OCI-LY7 (cell line): ENCODE measurements around the gene ARMC7. TPM values are rescaled to one million over a fixed set of nuclear protein-coding genes. Genes with fewer than 3 reads are reported as not detected.
"Not testable (repeated sequence)": the region's sequence is repeated elsewhere in the genome, so short reads cannot be mapped to it uniquely, and the experiment has no call there.

Experiments used
- BruUV-seq: library from RNA; stranded (reverse); fragments of 400-500 nt; replicated peaks from 2 replicates; lab custom pipeline; 2021; lab: Mats Ljungman, UMichigan
- CTCF ChIA-PET: fragments of 300-600 bp; sonication (Branson Sonifier 250); formaldehyde crosslinking; loops from one replicate; lab custom pipeline; 2022; ENCODE audit warnings: antibody characterized with exemption; ENCODE audit not compliant: unreplicated experiment; lab: Charles Lee
- POLR2A ChIA-PET: fragments of 300-600 bp; sonication (Branson Sonifier 250); formaldehyde crosslinking; loops from one replicate; lab custom pipeline; 2022; ENCODE audit warnings: antibody characterized with exemption; lab: Charles Lee
- DNase-seq: peaks from one replicate; pipeline ENCODE4 v3.0.0-alpha.2; 2015; ENCODE audit warnings: low spot score
- H2AFZ ChIP-seq: fragments of 200-600 bp; sonication (generic), shearing (Covaris generic); 2 replicates; pipeline ENCODE4 v1.6.1; 2014; ENCODE audit warnings: mild to moderate bottlenecking, antibody characterized with exemption, low read length, moderate library complexity
- H3K27ac ChIP-seq: fragments of 200-600 bp; sonication (generic); 2 replicates; pipeline ENCODE4 v1.5.1; 2014; ENCODE audit warnings: mixed run types, low read depth, mild to moderate bottlenecking, moderate library complexity, low read length, inconsistent platforms; ENCODE audit not compliant: poor library complexity, severe bottlenecking
- H3K36me3 ChIP-seq: fragments of 200-600 bp; sonication (generic); 2 replicates; pipeline ENCODE4 v1.6.1; 2014; ENCODE audit warnings: mild to moderate bottlenecking, antibody characterized with exemption, low read length, moderate library complexity, mixed read lengths; ENCODE audit not compliant: insufficient read depth
- H3K4me1 ChIP-seq: fragments of 200-600 bp; sonication (generic); 2 replicates; pipeline ENCODE4 v1.5.1; 2014; ENCODE audit warnings: mild to moderate bottlenecking, low read length; ENCODE audit not compliant: insufficient read depth, poor library complexity, severe bottlenecking
- H3K4me2 ChIP-seq: fragments of 200-600 bp; sonication (generic); 2 replicates; pipeline ENCODE4 v1.6.1; 2014; ENCODE audit warnings: mild to moderate bottlenecking, low read length
- H3K4me3 ChIP-seq: fragments of 200-600 bp; sonication (generic); 2 replicates; pipeline ENCODE4 v1.5.1; 2014; ENCODE audit warnings: mild to moderate bottlenecking, low read depth, low read length; ENCODE audit not compliant: poor library complexity, severe bottlenecking
- H3K79me2 ChIP-seq: fragments of 200-600 bp; sonication (generic); 2 replicates; pipeline ENCODE4 v1.6.1; 2016; ENCODE audit warnings: low read depth, mild to moderate bottlenecking, low read length, moderate library complexity, mixed read lengths; ENCODE audit not compliant: insufficient read depth
- H3K9me2 ChIP-seq: fragments of 200-600 bp; sonication (generic); 2 replicates; pipeline ENCODE4 v1.6.1; 2016; ENCODE audit warnings: mild to moderate bottlenecking, low read length, mixed read lengths; ENCODE audit not compliant: insufficient read depth
- H3K9me3 ChIP-seq: fragments of 200-600 bp; sonication (generic); 2 replicates; pipeline ENCODE4 v1.6.1; 2014; ENCODE audit warnings: mild to moderate bottlenecking, mixed run types, low read length, mixed read lengths
- H4K20me1 ChIP-seq: fragments of 200-600 bp; sonication (generic); 2 replicates; pipeline ENCODE4 v1.6.1; 2014; ENCODE audit warnings: mild to moderate bottlenecking, antibody characterized with exemption, low read length, moderate library complexity, mixed read lengths; ENCODE audit not compliant: insufficient read depth
- CTCF ChIP-seq: fragments of 200-600 bp; sonication (generic); conservative IDR thresholded peaks from 2 replicates; pipeline ENCODE4 v1.5.1; 2014; ENCODE audit warnings: mild to moderate bottlenecking, antibody characterized with exemption, low read length, moderate library complexity, mixed read lengths
- EZH2phosphoT487 ChIP-seq: fragments of 200-600 bp; sonication (generic); IDR thresholded peaks from 2 replicates; pipeline ENCODE4 v1.6.1; 2018; ENCODE audit warnings: low read depth, borderline replicate concordance, mild to moderate bottlenecking, mixed run types, antibody characterized with exemption, low read length, moderate library complexity, mixed read lengths
- intact Hi-C: fragments of 100-400 bp; cut with micrococcal nuclease; formaldehyde crosslinking; loops from one replicate; pipeline ENCODE4 v1.10.0; 2022; ENCODE audit not compliant: unreplicated experiment
- total RNA-seq, 2 experiments: library from RNA; depleted of rRNA in 1 of 2; stranded (reverse); fragments of >200 nt in 1 of 2; shearing (Covaris generic) in 1 of 2; gene quantifications; 2 replicates each; pipeline ENCODE4 v1.2.3, GENCODE V29; 2014 to 2022

The ARMC7 gene
- total RNA-seq, 2 experiments from 2014 or later: 7.1 to 19.9 TPM

- peak within 1 kb of the TSS; percentile 95 for H3K4me2 ChIP-seq
- no peak for TF ChIP-seq EZH2phosphoT487
- no peak for TF ChIP-seq CTCF
- H3K36me3 ChIP-seq: peaks cover 24% of the 10 kb centered on the region; the same call in 1 of the 2 replicates
- no TSS peak for BruUV-seq
- peaks cover 15% of the 10 kb centered on the region; the same call in 1 of the 2 replicates for H4K20me1 ChIP-seq
- H3K9me2 ChIP-seq: no peaks in the 10 kb centered on the region
- H3K27ac ChIP-seq: peak within 1 kb of the TSS; percentile 78
- DNase-seq: peak; percentile 100
- H3K79me2 ChIP-seq: peaks cover 47% of the 10 kb centered on the region
- POLR2A ChIA-PET: interaction anchor here (0.6 to 1.4 kb wide), 9 partner anchors 8 to 582 kb away, joined by 3 to 10 read pairs (median 4); no protein-coding TSS in a partner anchor
- H3K9me3 ChIP-seq: no peaks in the 10 kb centered on the region
- peak within 1 kb of the TSS; percentile 75 for H3K4me3 ChIP-seq
- H2AFZ ChIP-seq: peak within 1 kb of the TSS; percentile 75; the same call in 1 of the 2 replicates
- CTCF ChIA-PET: interaction anchor here (0.6 to 1.0 kb wide), 2 partner anchors 17 to 117 kb away, joined by 3 to 4 read pairs; no protein-coding TSS in a partner anchor
- intact Hi-C loops: loop anchor here (1.0 to 2.0 kb wide), 2 partner anchors 23 to 50 kb away; partner anchors contain the start of genes NT5C and NUP85
- H3K4me1 ChIP-seq: peaks cover 24% of the 10 kb centered on the region
Observed at GRCh38 chr17:75154195-75155106, 44.7 kb downstream of the ARMC7 start, which contains the start of gene JPT1. JPT1 (minus strand) TSS chr17:75154512; CDS start chr17:75154397, 115 bp downstream.

DNA sequence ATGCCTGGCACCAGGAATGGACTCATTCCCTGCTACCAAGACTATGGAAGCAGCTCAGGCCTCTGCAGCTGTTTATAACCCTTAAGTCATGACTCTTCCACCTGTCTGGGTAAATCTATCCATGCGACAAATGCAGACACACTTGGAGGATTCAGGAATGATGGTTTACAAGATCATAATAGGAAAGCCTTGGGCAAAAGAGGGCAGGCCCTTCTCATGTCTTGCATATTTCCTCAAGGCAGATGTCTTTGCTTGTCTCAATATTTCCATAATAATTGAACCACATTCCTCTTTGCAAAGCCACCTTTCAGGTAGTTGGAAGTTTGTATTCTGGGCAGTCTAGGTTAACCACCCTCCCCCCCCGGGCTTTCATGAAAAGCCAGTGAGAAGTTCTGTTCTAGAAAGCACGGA lies 45.4 kb downstream of the ARMC7 start:
- Histone ChIP-seq H3K4me3 (peak overlapping the region; percentile 48), H3K27ac (peak overlapping the region; percentile 78), H3K9me3 (no peaks in the 10 kb centered on the region), H3K79me2 (peaks cover 39% of the 10 kb centered on the region), H3K36me3 (peaks cover 20% of the 10 kb centered on the region; the same call in 1 of the 2 replicates), H3K4me1 (peaks cover 24% of the 10 kb centered on the region), H3K4me2 (peak overlapping the region; percentile 77), H2AFZ (peak overlapping the region; percentile 75; the same call in 1 of the 2 replicates), H4K20me1 (peaks cover 15% of the 10 kb centered on the region; the same call in 1 of the 2 replicates), H3K9me2 (no peaks in the 10 kb centered on the region)
- TF ChIP-seq CTCF: no peak
- no peak for TF ChIP-seq EZH2phosphoT487
- BruUV-seq: no TSS peak
- ChIA-PET CTCF (interaction anchor here (0.6 to 1.0 kb wide), 2 partner anchors 17 to 116 kb away, joined by 3 to 4 read pairs; no protein-coding TSS in a partner anchor), POLR2A (interaction anchor here (0.7 to 1.4 kb wide), 9 partner anchors 9 to 582 kb away, joined by 3 to 10 read pairs (median 4); no protein-coding TSS in a partner anchor)
- intact Hi-C loops: loop anchor here (2.0 kb wide), 1 partner anchor 50 kb away; the partner anchor contains the start of gene NUP85
- no peak for DNase-seq

DNA sequence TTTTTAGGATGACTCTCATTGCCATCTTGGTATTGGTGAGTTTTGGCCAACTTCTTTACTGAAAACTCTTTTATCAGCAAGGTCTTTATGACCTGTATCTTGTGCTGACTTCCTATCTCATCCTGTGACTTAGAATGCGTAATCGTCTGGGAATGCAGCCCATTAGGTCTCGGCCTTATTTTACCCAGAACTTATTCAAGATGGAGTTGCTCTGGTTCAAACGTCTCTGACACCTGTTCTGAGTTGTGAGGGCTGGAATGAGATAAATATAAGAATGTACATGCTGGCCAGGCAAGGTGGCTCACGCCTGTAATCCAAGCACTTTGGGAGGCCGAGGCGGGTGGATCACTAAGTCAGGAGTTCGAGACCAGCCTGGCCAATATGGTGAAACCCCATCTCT lies 48.7 kb downstream of the ARMC7 start:
- H3K4me2 ChIP-seq, intact Hi-C loops, H3K9me2 ChIP-seq, DNase-seq, H3K27ac ChIP-seq, BruUV-seq, H3K79me2 ChIP-seq, H2AFZ ChIP-seq, H3K9me3 ChIP-seq, H4K20me1 ChIP-seq, H3K4me3 ChIP-seq, CTCF ChIA-PET: not testable (repeated sequence)
- peaks cover 19% of the 10 kb centered on the region for H3K36me3 ChIP-seq
- POLR2A ChIA-PET: interaction anchor here (0.6 kb wide), 1 partner anchor 21 kb away, joined by 3 read pairs; no protein-coding TSS in a partner anchor
- peaks cover 10% of the 10 kb centered on the region for H3K4me1 ChIP-seq
